ENCODE results near the gene NCOA3.

DNA sequence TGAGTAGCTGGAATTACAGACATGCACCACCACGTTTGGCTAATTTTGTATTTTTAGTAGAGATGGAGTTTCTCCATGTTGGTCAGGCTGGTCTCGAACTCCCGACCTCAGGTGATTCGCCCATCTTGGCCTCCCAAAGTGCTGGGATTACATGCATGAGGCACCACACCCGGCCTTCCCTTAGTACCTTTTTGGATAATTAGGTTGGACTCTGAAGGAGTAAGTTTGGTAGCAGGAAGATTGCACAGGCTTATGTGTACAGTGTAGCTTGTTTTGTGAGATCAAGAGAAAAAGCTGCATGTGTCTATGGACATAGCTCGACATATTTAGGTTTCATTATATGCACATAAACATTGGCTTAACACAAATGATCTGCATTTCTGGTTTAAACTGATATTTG is 116.8 kb downstream of the NCOA3 start:
- TF ChIP-seq, protein P1, sequence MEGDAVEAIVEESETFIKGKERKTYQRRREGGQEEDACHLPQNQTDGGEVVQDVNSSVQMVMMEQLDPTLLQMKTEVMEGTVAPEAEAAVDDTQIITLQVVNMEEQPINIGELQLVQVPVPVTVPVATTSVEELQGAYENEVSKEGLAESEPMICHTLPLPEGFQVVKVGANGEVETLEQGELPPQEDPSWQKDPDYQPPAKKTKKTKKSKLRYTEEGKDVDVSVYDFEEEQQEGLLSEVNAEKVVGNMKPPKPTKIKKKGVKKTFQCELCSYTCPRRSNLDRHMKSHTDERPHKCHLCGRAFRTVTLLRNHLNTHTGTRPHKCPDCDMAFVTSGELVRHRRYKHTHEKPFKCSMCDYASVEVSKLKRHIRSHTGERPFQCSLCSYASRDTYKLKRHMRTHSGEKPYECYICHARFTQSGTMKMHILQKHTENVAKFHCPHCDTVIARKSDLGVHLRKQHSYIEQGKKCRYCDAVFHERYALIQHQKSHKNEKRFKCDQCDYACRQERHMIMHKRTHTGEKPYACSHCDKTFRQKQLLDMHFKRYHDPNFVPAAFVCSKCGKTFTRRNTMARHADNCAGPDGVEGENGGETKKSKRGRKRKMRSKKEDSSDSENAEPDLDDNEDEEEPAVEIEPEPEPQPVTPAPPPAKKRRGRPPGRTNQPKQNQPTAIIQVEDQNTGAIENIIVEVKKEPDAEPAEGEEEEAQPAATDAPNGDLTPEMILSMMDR (conservative IDR thresholded peaks at IDR 0.05; ENCODE audit: low read length), result no peak
- TF ChIP-seq EZH2phosphoT487 (IDR thresholded peaks at IDR 0.05; ENCODE audit: borderline replicate concordance), result no peak
